ENCODE measurements around the gene ZSWIM3. TPM values are rescaled to one million over a fixed set of nuclear protein-coding genes. Genes with fewer than 3 reads are reported as not detected.

Gene ZSWIM3
- polyA plus RNA-seq, 1 donor from 2014 or later: 3.0 TPM

DNA sequence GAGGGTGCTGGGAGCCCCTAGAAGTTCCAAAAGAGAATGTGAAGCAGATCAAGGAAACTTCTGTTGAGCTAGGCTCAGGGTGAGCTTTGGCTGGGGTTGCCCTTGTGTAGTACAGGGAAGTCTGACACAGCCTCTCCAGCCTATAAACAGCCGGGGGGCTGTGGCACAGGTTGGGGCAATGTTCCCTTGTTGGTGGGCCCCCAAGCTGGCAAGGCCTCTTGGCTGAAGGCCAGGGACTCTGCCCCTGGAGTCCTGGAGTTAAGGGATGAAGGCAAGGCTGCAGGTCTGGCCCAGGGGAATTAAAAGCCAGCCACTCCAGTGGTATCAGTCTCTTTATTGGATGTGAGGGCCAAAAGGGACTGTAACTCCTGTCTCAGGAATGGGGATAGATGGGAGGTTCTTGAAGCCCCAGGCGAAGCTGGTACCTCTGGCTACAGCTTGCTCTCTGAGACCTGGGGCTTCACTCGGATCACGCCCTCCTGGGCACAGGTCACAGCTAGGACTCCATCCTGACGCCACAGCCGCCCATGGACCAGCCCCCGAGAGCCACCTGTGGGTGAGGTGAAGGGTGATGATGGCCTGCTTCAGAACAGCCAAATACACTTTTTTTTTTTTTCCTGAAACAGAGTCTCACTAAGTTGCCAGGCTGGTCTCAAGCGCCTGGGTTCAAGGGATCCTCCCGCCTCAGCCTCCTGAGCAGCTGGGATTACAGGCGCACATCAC, 15.8 kb upstream of the ZSWIM3 start:
- Mint-ChIP-seq H3K27me3 (no peaks in the 10 kb centered on the region), H3K36me3 (no peaks in the 10 kb centered on the region), H3K27ac (peak overlapping the region in 1 of 3 donors; percentile 78), H3K9me3 (no peaks in the 10 kb centered on the region), H3K4me1 (peaks cover 6 to 12% (median 10%) of the 10 kb centered on the region in 3 donors), H3K4me3 (peak overlapping the region in 1 of 4 donors; percentile 42)

DNA sequence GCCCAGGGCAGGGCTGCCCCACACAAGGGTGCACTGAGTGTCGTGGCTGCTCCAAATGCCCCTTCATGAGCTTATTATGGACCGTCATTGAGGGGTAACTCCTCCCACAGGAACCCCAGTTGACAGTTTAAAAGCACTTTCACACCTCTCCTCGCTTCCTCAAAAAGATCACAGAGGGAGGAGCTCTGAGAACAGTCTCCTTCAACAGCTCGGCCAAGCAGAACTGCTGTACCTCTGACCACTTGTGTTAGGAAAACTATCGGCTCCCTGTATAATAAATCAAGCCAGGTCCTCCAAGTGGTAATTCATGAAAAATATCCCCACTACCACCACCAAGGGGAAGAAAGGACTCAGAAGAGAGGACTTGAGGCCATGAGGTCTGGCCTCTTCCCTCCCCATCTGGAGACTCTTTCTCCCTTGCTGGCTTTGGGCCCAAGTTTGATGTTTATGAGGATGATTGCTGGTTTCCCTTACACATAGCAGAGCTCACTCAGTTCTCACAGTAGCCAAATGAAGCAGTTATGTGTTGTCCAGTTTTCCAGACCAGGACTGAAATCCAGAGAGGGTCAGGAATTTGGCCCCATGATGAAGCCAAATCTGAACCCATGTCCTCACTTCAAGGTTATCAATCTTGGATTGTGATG, 15.1 kb upstream of the ZSWIM3 start:
- Mint-ChIP-seq H3K27me3 (no peaks in the 10 kb centered on the region), H3K27ac (peak overlapping the region in 2 of 3 donors; percentile 1 to 78), H3K9me3 (no peaks in the 10 kb centered on the region), H3K4me3 (peak overlapping the region in 2 of 4 donors; percentile 18 to 42), H3K36me3 (no peaks in the 10 kb centered on the region), H3K4me1 (peaks cover 6 to 12% (median 10%) of the 10 kb centered on the region in 3 donors)

DNA sequence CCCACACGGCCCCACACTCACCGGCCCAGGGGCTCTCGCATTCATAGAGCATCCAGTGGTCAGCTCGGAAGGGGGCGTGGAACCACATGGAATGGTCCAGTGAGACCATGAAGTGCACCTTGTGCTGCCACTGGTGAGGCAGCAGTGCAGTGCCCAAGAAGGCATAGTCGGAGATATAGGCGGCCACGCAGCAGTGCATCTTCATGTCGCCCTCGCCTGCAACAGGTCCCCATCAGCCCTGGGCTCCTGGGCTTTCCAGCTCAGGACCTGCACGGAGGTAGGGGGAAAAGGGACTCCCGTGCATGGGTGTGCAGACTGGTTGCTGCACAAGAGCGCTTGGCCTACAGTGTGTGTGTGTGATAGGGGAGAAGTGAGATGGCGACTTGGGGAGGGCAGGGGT, 13.9 kb upstream of the ZSWIM3 start:
- Mint-ChIP-seq H3K9me3 (no peaks in the 10 kb centered on the region), H3K4me1 (peaks cover 6 to 12% (median 10%) of the 10 kb centered on the region in 3 donors), H3K36me3 (no peaks in the 10 kb centered on the region), H3K27me3 (no peaks in the 10 kb centered on the region), H3K4me3 (peak overlapping the region in 1 of 4 donors; percentile 21), H3K27ac (no peak overlapping the region)

DNA sequence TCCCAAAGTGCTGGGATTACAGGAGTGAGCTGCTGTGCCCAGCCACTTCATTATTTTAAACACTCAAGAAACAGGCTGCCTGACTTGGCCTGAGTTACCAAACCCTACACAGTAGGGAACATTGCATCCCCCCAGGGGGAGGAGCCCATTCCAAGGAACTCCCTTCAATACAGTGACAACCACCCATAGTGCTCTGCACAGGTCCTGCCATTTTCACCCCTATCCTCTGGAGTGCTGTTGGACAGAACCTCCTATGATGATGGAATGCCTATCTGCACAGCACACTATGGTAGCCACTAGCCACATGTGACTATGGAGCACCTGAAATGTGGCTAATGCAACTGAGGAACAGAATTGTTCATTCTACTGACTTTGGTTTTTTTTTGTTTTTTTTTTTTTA, 12.0 kb upstream of the ZSWIM3 start:
- Mint-ChIP-seq H3K27ac (no peak overlapping the region), H3K36me3 (peaks cover 1% of the 10 kb centered on the region), H3K4me1 (peaks cover 6 to 12% (median 10%) of the 10 kb centered on the region in 3 donors), H3K4me3 (no peak overlapping the region), H3K27me3 (no peaks in the 10 kb centered on the region), H3K9me3 (no peaks in the 10 kb centered on the region)

DNA sequence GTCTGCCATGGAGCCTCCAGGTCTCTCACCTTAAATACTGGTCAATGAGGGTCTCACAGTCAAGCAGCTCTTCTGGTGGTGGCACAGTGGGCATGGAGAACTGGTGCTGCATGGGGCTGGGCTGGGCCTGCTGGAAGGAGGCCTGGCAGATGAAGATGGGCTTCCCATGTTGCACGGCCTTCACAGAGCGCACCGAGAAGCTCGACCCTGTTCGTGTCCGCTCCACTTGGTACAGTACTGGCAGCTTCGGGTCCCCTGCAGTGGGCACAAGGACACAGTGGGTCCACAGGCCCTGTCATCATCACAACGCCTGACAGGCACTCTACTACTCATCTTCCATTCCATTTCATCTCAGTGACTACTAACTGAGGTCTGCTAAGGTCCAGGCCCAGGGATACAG, 9.0 kb upstream of the ZSWIM3 start:
- Mint-ChIP-seq H3K27me3 (no peaks in the 10 kb centered on the region), H3K9me3 (no peaks in the 10 kb centered on the region), H3K4me3 (no peak overlapping the region), H3K4me1 (peaks cover 0 to 1% (median 0%) of the 10 kb centered on the region in 3 donors), H3K27ac (no peak overlapping the region), H3K36me3 (peaks cover 1% of the 10 kb centered on the region)

DNA sequence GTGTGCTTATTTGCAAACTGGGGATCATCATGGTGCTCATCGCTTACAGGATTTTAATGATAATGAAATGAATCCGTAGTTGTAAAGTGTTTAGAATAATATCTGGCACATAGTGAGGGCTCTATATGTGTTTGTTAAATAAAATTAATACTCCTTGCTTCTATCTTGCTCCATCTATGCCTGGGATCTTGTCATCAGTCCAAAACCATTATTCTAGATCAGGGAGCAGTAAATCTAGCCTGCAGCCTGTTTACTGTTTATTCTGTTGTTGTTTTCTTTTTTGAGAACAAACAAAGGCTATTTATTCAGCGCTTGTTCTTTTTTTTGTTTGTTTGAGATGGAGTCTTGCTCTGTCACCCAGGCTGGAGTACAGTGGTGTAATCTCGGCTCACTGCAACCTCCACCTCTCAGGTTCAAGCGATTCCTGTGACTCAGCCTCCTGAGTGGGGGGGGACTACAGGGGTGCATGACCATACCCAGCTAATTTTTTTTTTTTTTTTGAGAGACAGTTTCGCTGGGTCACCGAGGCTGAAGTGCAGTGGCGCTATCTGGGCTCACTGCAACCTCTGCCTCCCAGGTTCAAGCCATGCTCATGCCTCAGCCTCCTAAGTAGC, 8.3 kb upstream of the ZSWIM3 start:
- Mint-ChIP-seq H3K36me3 (peaks cover 1% of the 10 kb centered on the region), H3K4me1 (peaks cover 0 to 5% (median 0%) of the 10 kb centered on the region in 3 donors), H3K27ac (no peak overlapping the region), H3K4me3 (no peak overlapping the region), H3K9me3 (no peaks in the 10 kb centered on the region), H3K27me3 (no peaks in the 10 kb centered on the region)

DNA sequence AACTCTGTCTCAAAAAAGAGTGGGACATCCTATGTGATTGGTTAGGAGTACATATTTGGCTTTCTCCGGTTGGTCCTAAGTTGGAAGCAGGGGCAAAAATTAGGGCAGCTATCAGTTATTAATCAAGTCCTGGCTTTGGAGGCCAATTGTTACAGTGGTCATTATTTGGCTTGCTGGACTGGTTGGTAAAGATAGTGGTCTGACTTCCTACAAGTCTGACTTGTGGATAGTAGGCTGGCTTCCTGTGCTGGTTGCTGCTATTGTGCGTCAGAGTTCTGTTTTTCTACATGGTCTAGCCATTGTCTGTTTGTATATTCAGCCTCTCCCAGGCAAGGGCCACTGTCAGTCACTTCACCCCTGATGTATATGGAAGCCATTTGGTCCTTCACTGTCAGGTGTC, 7.2 kb upstream of the ZSWIM3 start:
- peaks cover 3 to 5% (median 3%) of the 10 kb centered on the region in 3 donors for H3K4me1 Mint-ChIP-seq
- no peaks in the 10 kb centered on the region for H3K9me3 Mint-ChIP-seq
- H3K36me3 Mint-ChIP-seq: peaks cover 1% of the 10 kb centered on the region
- no peaks in the 10 kb centered on the region for H3K27me3 Mint-ChIP-seq
- no peak overlapping the region for H3K27ac Mint-ChIP-seq
- H3K4me3 Mint-ChIP-seq: no peak overlapping the region

DNA sequence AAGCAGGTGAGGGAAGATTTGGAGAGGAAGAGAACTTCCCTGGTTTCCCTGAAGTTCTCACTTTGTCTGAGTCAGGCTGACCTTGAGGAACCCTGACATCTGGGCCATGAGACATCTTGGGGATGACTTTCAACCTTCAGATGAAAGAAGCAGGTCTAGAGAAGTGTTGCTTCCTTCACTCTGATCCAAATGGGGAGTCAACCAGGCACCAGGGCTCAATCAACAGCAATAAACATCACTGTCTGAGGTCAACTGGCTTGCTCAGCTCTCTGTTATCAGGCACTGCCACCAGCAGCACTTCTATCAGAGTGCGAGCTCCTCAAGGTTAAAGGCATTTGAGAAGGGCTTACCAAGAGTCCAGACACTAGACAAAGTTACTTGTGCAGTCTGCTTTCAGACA, 6.5 kb upstream of the ZSWIM3 start:
- Mint-ChIP-seq H3K4me3 (no peak overlapping the region), H3K27me3 (no peaks in the 10 kb centered on the region), H3K36me3 (peaks cover 1% of the 10 kb centered on the region), H3K4me1 (peaks cover 5 to 7% (median 5%) of the 10 kb centered on the region in 3 donors), H3K9me3 (no peaks in the 10 kb centered on the region), H3K27ac (no peak overlapping the region)

DNA sequence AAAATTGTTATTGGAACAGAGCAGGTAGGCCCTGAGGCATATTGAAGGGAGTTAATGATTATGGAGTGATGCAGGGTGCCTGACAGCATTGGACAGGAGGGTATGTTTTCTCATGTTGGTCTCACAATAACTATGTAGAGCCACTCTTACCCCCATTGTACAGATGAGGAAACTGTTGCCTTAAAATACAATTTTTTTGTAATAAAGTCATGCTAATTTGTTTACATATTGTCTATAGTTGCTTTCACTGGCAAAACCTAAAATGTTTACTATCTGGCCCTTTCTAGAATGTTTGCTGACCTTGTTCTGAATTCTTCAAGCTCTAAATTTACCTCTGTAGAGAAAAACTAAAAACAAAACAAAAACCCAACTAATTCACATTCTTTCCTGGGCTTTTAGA, 5.9 kb upstream of the ZSWIM3 start:
- Mint-ChIP-seq H3K9me3 (no peaks in the 10 kb centered on the region), H3K27ac (no peak overlapping the region), H3K4me1 (peaks cover 5 to 10% (median 9%) of the 10 kb centered on the region in 3 donors), H3K36me3 (peaks cover 1% of the 10 kb centered on the region), H3K27me3 (no peaks in the 10 kb centered on the region), H3K4me3 (no peak overlapping the region)

DNA sequence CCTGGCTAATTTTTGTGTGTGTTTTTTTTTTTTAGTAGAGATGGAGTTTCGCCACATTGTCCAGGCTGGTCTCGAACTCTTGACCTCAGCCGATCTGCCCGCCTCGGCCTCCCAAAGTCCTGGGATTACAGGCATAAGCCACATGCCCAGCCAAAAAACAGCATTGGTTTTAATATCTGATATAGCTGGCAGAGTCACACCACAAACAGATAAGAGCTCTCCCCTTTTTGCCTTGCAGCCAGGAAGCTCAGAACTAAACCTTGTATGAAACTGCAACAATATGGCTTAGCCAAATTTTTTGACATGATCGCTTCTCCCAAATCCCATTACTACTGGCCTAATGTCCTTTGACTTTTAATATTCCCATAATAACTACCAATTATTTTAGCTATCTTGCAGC, 5.1 kb upstream of the ZSWIM3 start:
- Mint-ChIP-seq H3K36me3 (peaks cover 1% of the 10 kb centered on the region), H3K4me1 (peaks cover 12 to 14% (median 13%) of the 10 kb centered on the region in 3 donors), H3K4me3 (no peak overlapping the region), H3K9me3 (no peaks in the 10 kb centered on the region), H3K27me3 (no peaks in the 10 kb centered on the region), H3K27ac (no peak overlapping the region)

DNA sequence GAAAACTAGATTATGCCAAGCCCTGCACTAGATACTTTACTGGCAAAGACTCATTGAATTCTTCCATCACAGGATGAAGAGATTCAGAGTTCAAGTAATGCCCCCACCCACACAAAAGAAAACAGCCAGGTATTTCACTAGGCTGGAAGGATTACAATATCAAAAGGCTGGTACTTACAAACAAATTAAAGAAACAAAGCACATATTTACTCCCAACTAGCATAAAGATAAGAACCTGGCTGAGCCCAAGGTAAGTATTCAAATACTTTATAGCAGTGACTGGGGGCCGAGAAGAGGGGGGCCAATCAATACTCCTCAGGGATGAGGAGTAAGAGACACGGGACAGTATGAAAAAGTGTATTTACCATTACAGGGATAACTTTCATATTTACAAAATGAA, 3.9 kb upstream of the ZSWIM3 start:
- no peaks in the 10 kb centered on the region for H3K9me3 Mint-ChIP-seq
- H3K4me3 Mint-ChIP-seq: peak overlapping the region in 1 of 4 donors; percentile 48
- H3K4me1 Mint-ChIP-seq: peaks cover 17 to 23% (median 20%) of the 10 kb centered on the region in 3 donors
- H3K27ac Mint-ChIP-seq: no peak overlapping the region
- H3K27me3 Mint-ChIP-seq: no peaks in the 10 kb centered on the region
- peaks cover 1% of the 10 kb centered on the region for H3K36me3 Mint-ChIP-seq

DNA sequence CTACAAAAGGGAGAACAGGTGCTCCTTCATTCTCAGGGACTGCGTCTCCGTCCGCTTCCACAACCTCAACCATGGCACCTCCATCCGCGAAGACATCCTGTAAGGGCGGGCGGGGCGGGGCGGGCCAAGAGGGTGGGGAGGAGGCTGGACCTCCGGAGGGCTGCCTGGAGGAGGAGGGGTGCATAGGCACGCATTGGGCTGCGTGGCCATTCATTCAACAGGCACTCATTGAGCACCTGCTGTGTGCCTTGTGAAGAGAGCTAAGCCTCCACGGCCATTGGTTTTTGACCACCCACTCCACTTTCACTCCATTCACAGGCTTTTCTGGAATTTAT, 435 bp downstream of the ZSWIM3 start:
- H3K4me3 Mint-ChIP-seq: peak overlapping the region; percentile 92 to 98 (median 94)
- peaks cover 17 to 31% (median 29%) of the 10 kb centered on the region in 3 donors for H3K4me1 Mint-ChIP-seq

DNA sequence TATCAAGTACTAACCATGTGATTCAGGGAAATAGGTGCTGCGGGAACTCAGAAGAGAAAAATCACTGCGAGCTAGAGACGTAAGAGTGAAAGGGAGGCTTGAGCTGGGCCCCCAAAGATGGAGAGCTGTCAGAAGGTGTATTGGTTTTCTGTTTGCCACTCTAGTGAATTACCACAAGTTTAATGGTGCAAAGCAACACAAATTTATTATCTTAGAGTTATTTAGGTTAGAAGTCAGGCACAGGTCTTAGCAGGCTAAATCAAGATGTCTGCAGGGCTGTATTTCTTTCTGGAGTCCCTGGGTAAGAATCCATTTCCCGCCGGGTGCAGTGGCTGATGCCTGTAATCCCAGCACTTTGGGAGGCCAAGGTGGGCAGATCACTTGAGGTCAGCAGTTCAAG, 2.5 kb downstream of the ZSWIM3 start:
- Mint-ChIP-seq H3K4me1 (peaks cover 12 to 28% (median 27%) of the 10 kb centered on the region in 3 donors), H3K27me3 (no peaks in the 10 kb centered on the region), H3K4me3 (peak overlapping the region in 1 of 4 donors; percentile 39), H3K27ac (no peak overlapping the region), H3K9me3 (no peaks in the 10 kb centered on the region), H3K36me3 (peaks cover 6% of the 10 kb centered on the region)

More for the DNA sequence above, 435 bp downstream of the ZSWIM3 start:
- Mint-ChIP-seq H3K27me3 (no peaks in the 10 kb centered on the region), H3K9me3 (no peaks in the 10 kb centered on the region), H3K27ac (peak overlapping the region; percentile 79 to 94 (median 93)), H3K36me3 (peaks cover 6% of the 10 kb centered on the region)

DNA sequence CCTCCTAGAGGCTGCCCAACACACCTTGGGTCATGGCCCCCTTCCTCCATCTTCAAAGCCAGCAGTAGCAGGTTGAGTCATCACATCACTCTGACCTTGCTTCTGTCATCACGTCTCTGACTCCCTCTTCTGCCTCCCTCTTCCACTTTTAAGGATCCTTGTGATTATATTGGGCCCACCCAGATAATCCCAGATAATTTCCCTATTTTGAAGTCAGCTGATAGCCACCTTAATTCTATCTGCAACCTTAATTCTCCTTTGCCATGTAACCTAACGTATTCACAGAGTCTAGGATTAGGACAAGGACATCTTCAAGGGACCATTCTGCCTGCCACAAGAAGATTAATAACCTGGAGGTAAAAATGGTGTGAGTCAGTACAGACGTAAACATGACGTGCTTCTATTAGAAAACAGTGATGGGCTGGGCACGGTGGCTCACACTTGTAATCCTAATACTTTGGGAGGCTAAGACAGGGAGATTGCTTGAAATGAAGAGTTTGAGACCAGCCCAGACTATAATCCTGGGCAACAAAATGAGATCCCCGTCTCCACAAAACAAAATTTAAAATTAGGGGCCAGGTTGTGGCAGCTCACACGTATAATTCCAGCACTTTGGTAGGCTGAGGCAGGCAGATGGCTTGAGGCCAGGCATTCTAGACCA, 3.3 kb downstream of the ZSWIM3 start:
- no peaks in the 10 kb centered on the region for H3K9me3 Mint-ChIP-seq
- no peaks in the 10 kb centered on the region for H3K27me3 Mint-ChIP-seq
- H3K27ac Mint-ChIP-seq: no peak overlapping the region
- H3K4me1 Mint-ChIP-seq: peaks cover 12 to 28% (median 24%) of the 10 kb centered on the region in 3 donors
- peak overlapping the region in 1 of 4 donors; percentile 14 for H3K4me3 Mint-ChIP-seq
- H3K36me3 Mint-ChIP-seq: peaks cover 6% of the 10 kb centered on the region
